ENCODE measurements around the gene ACOX3. TPM values are rescaled to one million over a fixed set of nuclear protein-coding genes. Genes with fewer than 3 reads are reported as not detected.

ACOX3 gene
- total and polyA plus RNA-seq, 4 donors, result 11.4 to 24.6 (median 13.6) TPM

- no peak overlapping the region for H3K27ac ChIP-seq (ENCODE audit: low read depth in 1 of 2, low read length in 2 of 2)
- H3K4me1 ChIP-seq (ENCODE audit: control insufficient read depth in 4 of 4, insufficient read depth in 4 of 4, low read length in 3 of 4), result no peaks in the 10 kb centered on the region
- 96% methylated on average over 12 of the region's 12 CpGs for WGBS
- H3K9ac ChIP-seq (ENCODE audit: low read depth in 1 of 2, low read length in 2 of 2), result no peak overlapping the region
- H3K4me3 ChIP-seq (ENCODE audit: low read depth in 1 of 3, low read length in 3 of 3), result no peak overlapping the region
- peaks cover 0 to 47% (median 7%) of the 10 kb centered on the region in 4 donors for H3K36me3 ChIP-seq (ENCODE audit: control insufficient read depth in 4 of 4, insufficient read depth in 3 of 4, low read depth in 1 of 4, low read length in 3 of 4)
- TF ChIP-seq YY1 (IDR thresholded peaks at IDR 0.05) (no peak), MAX (IDR thresholded peaks at IDR 0.05) (no peak), RXRA (IDR thresholded peaks at IDR 0.05) (no peak), GABPA (IDR thresholded peaks at IDR 0.05 in 1 of 2, conservative IDR thresholded peaks at IDR 0.05 in 1 of 2) (no peak), HNF4G (IDR thresholded peaks at IDR 0.05) (no peak), CTCF (IDR thresholded peaks at IDR 0.05; ENCODE audit: low read depth, low read length, missing input control) (no peak), FOXA1 (IDR thresholded peaks at IDR 0.05) (no peak), RAD21 (IDR thresholded peaks at IDR 0.05) (no peak), SP1 (IDR thresholded peaks at IDR 0.05) (no peak), JUND (IDR thresholded peaks at IDR 0.05) (no peak), TAF1 (conservative IDR thresholded peaks at IDR 0.05) (no peak), REST (IDR thresholded peaks at IDR 0.05) (no peak), ZBTB33 (IDR thresholded peaks at IDR 0.05) (no peak), ATF3 (IDR thresholded peaks at IDR 0.05) (no peak), EGR1 (IDR thresholded peaks at IDR 0.05; ENCODE audit: low read depth in 2 of 2) (no peak), HNF4A (conservative IDR thresholded peaks at IDR 0.05) (no peak)
- no peaks in the 10 kb centered on the region for H3K9me3 ChIP-seq (ENCODE audit: control insufficient read depth in 4 of 4, low read length in 3 of 4)
- H3K27me3 ChIP-seq (ENCODE audit: control insufficient read depth in 4 of 4, insufficient read depth in 4 of 4, low read length in 3 of 4), result no peaks in the 10 kb centered on the region
- no peak for DNase-seq (ENCODE audit: low spot score)
Observed at GRCh38 chr4:8388528-8388870, 52.0 kb downstream of the ACOX3 start.

Measured in liver (tissue), 9 donors.